K562 (cell line): Measurements from ENCODE around the gene PPP1R14B. TPM values are rescaled to one million over a fixed set of nuclear protein-coding genes. Genes with fewer than 3 reads are reported as not detected.

ENCODE experiments used
- BCOR ChIP-seq: fragments of 450-650 bp; IDR thresholded peaks from 2 replicates; pipeline ENCODE4 v1.6.1; 2016
- CBX3 ChIP-seq, 2 experiments: IDR thresholded peaks; 1 replicate in 1 of 2; 2 replicates in 1 of 2; pipeline ENCODE4 v1.6.1; 2012; ENCODE audit warnings: inconsistent platforms in 2 of 2, low read length in 2 of 2, borderline replicate concordance in 1 of 2, control low read depth in 1 of 2
- MXI1 ChIP-seq: IDR thresholded peaks from 2 replicates; pipeline ENCODE4 v1.6.1; 2011; ENCODE audit warnings: low read depth, mild to moderate bottlenecking, improper control_type of control experiment, low read length
- NONO ChIP-seq, 2 experiments: fragments of 200-400 bp in 1 of 2; fragments of 450-650 bp in 1 of 2; formaldehyde crosslinking in 1 of 2; IDR thresholded peaks; 2 replicates each; pipeline ENCODE4 v1.6.1; 2017; ENCODE audit warnings: low read depth in 2 of 2, mild to moderate bottlenecking in 2 of 2, moderate library complexity in 2 of 2, low read length in 1 of 2
- POLR2B ChIP-seq: fragments of 450-650 bp; IDR thresholded peaks from 2 replicates; pipeline ENCODE4 v1.6.1; 2018; ENCODE audit warnings: low read depth; ENCODE audit not compliant: partially characterized antibody
- RBFOX2 ChIP-seq: fragments of 200-400 bp; formaldehyde crosslinking; IDR thresholded peaks from 2 replicates; pipeline ENCODE4 v1.6.1; 2017; ENCODE audit warnings: low read depth, mild to moderate bottlenecking, low read length, moderate library complexity
- TEAD1 ChIP-seq, 2 experiments: fragments of 450-650 bp in 1 of 2; sonication (generic) in 1 of 2; formaldehyde crosslinking; IDR thresholded peaks; 2 replicates each; pipeline versions ENCODE4 v1.4.0 to v1.8.0; 2020 to 2022; ENCODE audit warnings: mild to moderate bottlenecking in 2 of 2, missing genetic modification reagents in 1 of 2
- polyA plus RNA-seq, 8 experiments: library from polyadenylated mRNA; depleted of rRNA in 4 of 8; stranded (reverse) in 5 of 8; unstranded in 3 of 8; fragments of >200 nt; fragmentation: Nextera tagmentation in 2 of 8; fragmentation: Illumina TruSeq in 1 of 8; extraction: Ambion mirVana in 2 of 8; extraction: Trizol in 1 of 8; gene quantifications; 2 replicates each; pipeline versions ENCODE4 v1.2.1 to v1.2.3, GENCODE V29; 2011 to 2014; ENCODE audit warnings: inconsistent platforms in 1 of 8, missing spikeins in 1 of 8
- total RNA-seq, 7 experiments: library from RNA; depleted of rRNA in 6 of 7; stranded (reverse); fragments of >200 nt in 6 of 7; fragmentation: Illumina TruSeq in 2 of 7; extraction: Trizol in 2 of 7; gene quantifications; 2 replicates each; pipeline versions ENCODE4 v1.2.1 to v1.2.3, GENCODE V29; 2011 to 2021; ENCODE audit warnings: low replicate concordance in 1 of 7
- TF ChIP-seq, protein P1 (sequence below), 2 experiments: fragments of 450-650 bp in 1 of 2; IDR thresholded peaks; 2 replicates each; pipeline ENCODE4 v1.6.1; 2011 to 2017; ENCODE audit warnings: low read depth in 2 of 2, antibody characterized with exemption in 1 of 2, borderline replicate concordance in 1 of 2, low read length in 1 of 2, mild to moderate bottlenecking in 1 of 2, mixed read lengths in 1 of 2; ENCODE audit not compliant: control insufficient read depth in 1 of 2
- TF ChIP-seq, protein P2 (sequence below): sonication (generic); formaldehyde crosslinking; IDR thresholded peaks from 2 replicates; pipeline ENCODE4 v1.8.0; 2022; ENCODE audit warnings: mild to moderate bottlenecking, missing genetic modification reagents
- TF ChIP-seq, protein P3 (sequence below): sonication (generic); formaldehyde crosslinking; IDR thresholded peaks from 2 replicates; pipeline ENCODE4 v1.8.0; 2023; ENCODE audit warnings: mild to moderate bottlenecking, missing genetic modification reagents
- TF ChIP-seq, protein P4 (sequence below): sonication (generic); formaldehyde crosslinking; IDR thresholded peaks from 2 replicates; pipeline ENCODE4 v1.8.0; 2023; ENCODE audit warnings: missing genetic modification reagents, mild to moderate bottlenecking, borderline replicate concordance

Gene PPP1R14B
- total and polyA plus RNA-seq, 9 of the 15 experiments (the other 6 are each of a cell fraction or from before 2014, with no cell fraction given), result 7.7 to 566 (median 212) TPM

DNA sequence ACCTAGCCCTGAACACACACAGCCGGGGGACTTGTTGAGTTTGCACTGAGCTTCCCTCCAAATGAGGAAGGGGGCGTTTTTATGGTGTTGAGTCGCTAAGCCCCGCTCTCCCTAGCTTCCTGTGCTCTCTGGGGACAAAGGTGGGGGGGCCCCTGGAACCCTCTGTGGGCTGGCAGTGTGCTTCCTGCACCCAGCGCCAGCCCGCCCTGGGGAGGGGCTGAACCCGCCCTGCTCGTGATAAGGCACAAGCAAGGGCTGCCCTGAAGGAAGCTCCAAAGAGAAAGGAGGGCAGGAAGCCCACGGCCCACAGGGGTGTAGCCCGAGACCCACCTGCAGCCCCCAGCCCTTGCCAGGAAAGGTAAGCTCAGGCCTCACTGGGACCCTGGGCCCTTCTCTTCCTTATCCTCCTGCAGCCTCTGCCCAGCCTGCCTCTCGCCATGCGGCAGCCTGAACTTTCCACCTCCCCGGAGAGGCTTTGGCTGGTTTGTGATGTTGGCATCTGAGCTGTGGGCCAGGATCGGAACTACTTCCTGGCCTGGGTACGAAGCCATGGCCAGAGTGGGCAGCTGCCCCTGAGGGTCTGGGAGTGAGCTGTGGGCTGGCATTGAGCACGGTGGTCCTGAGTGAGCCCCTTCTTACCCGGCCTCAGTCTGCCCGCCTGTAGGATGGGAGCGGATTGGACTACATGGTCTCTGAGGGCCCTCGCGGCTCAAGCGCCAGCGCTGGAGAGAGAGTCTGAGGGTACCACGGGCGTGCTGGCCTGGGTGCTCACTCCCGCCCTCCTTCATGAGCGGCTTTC lies 40.1 kb downstream of the PPP1R14B start, which contains the start of gene FERMT3 (continued):
- TF ChIP-seq, protein P1, sequence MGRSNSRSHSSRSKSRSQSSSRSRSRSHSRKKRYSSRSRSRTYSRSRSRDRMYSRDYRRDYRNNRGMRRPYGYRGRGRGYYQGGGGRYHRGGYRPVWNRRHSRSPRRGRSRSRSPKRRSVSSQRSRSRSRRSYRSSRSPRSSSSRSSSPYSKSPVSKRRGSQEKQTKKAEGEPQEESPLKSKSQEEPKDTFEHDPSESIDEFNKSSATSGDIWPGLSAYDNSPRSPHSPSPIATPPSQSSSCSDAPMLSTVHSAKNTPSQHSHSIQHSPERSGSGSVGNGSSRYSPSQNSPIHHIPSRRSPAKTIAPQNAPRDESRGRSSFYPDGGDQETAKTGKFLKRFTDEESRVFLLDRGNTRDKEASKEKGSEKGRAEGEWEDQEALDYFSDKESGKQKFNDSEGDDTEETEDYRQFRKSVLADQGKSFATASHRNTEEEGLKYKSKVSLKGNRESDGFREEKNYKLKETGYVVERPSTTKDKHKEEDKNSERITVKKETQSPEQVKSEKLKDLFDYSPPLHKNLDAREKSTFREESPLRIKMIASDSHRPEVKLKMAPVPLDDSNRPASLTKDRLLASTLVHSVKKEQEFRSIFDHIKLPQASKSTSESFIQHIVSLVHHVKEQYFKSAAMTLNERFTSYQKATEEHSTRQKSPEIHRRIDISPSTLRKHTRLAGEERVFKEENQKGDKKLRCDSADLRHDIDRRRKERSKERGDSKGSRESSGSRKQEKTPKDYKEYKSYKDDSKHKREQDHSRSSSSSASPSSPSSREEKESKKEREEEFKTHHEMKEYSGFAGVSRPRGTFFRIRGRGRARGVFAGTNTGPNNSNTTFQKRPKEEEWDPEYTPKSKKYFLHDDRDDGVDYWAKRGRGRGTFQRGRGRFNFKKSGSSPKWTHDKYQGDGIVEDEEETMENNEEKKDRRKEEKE (IDR thresholded peaks at IDR 0.05; ENCODE audit: borderline replicate concordance in 1 of 2, control insufficient read depth in 1 of 2, low read depth in 2 of 2, low read length in 1 of 2), result 0 out of 4 replicates have a peak, but pooled peaks of 1 of the 2 experiments have one; percentile 3
- TF ChIP-seq RBFOX2 (peak; percentile 93), NONO (IDR thresholded peaks at IDR 0.05; ENCODE audit: low read depth in 2 of 2, low read length in 1 of 2) (0 out of 4 replicates have a peak, but pooled peaks of 1 of the 2 experiments have one; percentile 18), MXI1 (no peak), CBX3 (IDR thresholded peaks at IDR 0.05; ENCODE audit: borderline replicate concordance in 1 of 2, low read length in 2 of 2) (0 out of 3 replicates have a peak, but pooled peaks of 1 of the 2 experiments have one; percentile 2), TEAD1 (CRISPR knock-in tag; IDR thresholded peaks at IDR 0.05) (peak in 1 of 2 experiments; percentile 39; a peak in 1 of 4 replicates), BCOR (peak; percentile 82), POLR2B (peak; percentile 70)
- TF ChIP-seq, protein P2, sequence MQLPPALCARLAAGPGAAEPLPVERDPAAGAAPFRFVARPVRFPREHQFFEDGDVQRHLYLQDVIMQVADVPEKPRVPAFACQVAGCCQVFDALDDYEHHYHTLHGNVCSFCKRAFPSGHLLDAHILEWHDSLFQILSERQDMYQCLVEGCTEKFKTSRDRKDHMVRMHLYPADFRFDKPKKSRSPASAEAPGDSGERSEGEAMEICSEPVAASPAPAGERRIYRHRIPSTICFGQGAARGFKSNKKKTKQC (CRISPR knock-in tag), result peak; percentile 51
- TF ChIP-seq, protein P3, sequence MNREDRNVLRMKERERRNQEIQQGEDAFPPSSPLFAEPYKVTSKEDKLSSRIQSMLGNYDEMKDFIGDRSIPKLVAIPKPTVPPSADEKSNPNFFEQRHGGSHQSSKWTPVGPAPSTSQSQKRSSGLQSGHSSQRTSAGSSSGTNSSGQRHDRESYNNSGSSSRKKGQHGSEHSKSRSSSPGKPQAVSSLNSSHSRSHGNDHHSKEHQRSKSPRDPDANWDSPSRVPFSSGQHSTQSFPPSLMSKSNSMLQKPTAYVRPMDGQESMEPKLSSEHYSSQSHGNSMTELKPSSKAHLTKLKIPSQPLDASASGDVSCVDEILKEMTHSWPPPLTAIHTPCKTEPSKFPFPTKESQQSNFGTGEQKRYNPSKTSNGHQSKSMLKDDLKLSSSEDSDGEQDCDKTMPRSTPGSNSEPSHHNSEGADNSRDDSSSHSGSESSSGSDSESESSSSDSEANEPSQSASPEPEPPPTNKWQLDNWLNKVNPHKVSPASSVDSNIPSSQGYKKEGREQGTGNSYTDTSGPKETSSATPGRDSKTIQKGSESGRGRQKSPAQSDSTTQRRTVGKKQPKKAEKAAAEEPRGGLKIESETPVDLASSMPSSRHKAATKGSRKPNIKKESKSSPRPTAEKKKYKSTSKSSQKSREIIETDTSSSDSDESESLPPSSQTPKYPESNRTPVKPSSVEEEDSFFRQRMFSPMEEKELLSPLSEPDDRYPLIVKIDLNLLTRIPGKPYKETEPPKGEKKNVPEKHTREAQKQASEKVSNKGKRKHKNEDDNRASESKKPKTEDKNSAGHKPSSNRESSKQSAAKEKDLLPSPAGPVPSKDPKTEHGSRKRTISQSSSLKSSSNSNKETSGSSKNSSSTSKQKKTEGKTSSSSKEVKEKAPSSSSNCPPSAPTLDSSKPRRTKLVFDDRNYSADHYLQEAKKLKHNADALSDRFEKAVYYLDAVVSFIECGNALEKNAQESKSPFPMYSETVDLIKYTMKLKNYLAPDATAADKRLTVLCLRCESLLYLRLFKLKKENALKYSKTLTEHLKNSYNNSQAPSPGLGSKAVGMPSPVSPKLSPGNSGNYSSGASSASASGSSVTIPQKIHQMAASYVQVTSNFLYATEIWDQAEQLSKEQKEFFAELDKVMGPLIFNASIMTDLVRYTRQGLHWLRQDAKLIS (CRISPR knock-in tag), result peak; percentile 82; the same call in 1 of the 2 replicates
- TF ChIP-seq, protein P4, sequence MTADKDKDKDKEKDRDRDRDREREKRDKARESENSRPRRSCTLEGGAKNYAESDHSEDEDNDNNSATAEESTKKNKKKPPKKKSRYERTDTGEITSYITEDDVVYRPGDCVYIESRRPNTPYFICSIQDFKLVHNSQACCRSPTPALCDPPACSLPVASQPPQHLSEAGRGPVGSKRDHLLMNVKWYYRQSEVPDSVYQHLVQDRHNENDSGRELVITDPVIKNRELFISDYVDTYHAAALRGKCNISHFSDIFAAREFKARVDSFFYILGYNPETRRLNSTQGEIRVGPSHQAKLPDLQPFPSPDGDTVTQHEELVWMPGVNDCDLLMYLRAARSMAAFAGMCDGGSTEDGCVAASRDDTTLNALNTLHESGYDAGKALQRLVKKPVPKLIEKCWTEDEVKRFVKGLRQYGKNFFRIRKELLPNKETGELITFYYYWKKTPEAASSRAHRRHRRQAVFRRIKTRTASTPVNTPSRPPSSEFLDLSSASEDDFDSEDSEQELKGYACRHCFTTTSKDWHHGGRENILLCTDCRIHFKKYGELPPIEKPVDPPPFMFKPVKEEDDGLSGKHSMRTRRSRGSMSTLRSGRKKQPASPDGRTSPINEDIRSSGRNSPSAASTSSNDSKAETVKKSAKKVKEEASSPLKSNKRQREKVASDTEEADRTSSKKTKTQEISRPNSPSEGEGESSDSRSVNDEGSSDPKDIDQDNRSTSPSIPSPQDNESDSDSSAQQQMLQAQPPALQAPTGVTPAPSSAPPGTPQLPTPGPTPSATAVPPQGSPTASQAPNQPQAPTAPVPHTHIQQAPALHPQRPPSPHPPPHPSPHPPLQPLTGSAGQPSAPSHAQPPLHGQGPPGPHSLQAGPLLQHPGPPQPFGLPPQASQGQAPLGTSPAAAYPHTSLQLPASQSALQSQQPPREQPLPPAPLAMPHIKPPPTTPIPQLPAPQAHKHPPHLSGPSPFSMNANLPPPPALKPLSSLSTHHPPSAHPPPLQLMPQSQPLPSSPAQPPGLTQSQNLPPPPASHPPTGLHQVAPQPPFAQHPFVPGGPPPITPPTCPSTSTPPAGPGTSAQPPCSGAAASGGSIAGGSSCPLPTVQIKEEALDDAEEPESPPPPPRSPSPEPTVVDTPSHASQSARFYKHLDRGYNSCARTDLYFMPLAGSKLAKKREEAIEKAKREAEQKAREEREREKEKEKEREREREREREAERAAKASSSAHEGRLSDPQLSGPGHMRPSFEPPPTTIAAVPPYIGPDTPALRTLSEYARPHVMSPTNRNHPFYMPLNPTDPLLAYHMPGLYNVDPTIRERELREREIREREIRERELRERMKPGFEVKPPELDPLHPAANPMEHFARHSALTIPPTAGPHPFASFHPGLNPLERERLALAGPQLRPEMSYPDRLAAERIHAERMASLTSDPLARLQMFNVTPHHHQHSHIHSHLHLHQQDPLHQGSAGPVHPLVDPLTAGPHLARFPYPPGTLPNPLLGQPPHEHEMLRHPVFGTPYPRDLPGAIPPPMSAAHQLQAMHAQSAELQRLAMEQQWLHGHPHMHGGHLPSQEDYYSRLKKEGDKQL (CRISPR knock-in tag), result no peak
